ENCODE data around the gene PALS1.
A peak's percentile ranks its signal among the peaks of the same experiment; 100 is the strongest.

PALS1 gene

GRCh38 chr14:67241411-67242167 is at the start of gene PALS1 (continued):
- TF ChIP-seq OVOL3 (tag by site-specific recombination; IDR thresholded peaks at IDR 0.05) (no peak), ZNF19 (tag by site-specific recombination; IDR thresholded peaks at IDR 0.05; ENCODE audit: low read depth) (no peak), PRDM6 (tag by site-specific recombination; IDR thresholded peaks at IDR 0.05) (no peak), ZBTB26 (tag by site-specific recombination; optimal IDR thresholded peaks at IDR 0.05) (peak; percentile 93), ZNF768 (tag by site-specific recombination; IDR thresholded peaks at IDR 0.05) (no peak), ZNF239 (tag by site-specific recombination; IDR thresholded peaks at IDR 0.05) (no peak), BCL6B (tag by site-specific recombination; IDR thresholded peaks at IDR 0.05) (no peak), ZNF398 (tag by site-specific recombination; IDR thresholded peaks at IDR 0.05) (peak; percentile 75), ZNF707 (tag by site-specific recombination; IDR thresholded peaks at IDR 0.05) (no peak), SALL2 (tag by site-specific recombination; IDR thresholded peaks at IDR 0.05; ENCODE audit: borderline replicate concordance) (no peak), ZNF148 (tag by site-specific recombination; IDR thresholded peaks at IDR 0.05; ENCODE audit: borderline replicate concordance) (no peak), RBAK (tag by site-specific recombination; IDR thresholded peaks at IDR 0.05) (no peak), ZNF585B (tag by site-specific recombination; IDR thresholded peaks at IDR 0.05) (no peak), ZNF660 (tag by site-specific recombination; IDR thresholded peaks at IDR 0.05) (0 out of 2 replicates have a peak, but pooled peaks have one; percentile 8), ZNF830 (tag by site-specific recombination; IDR thresholded peaks at IDR 0.05; ENCODE audit: low read depth) (no peak), ZNF302 (tag by site-specific recombination; IDR thresholded peaks at IDR 0.05; ENCODE audit: low read depth) (no peak), ZSCAN4 (tag by site-specific recombination; IDR thresholded peaks at IDR 0.05) (no peak), ZNF292 (tag by site-specific recombination; IDR thresholded peaks at IDR 0.05; ENCODE audit: borderline replicate concordance, low read depth) (no peak), ZNF2 (tag by site-specific recombination; IDR thresholded peaks at IDR 0.05) (0 out of 2 replicates have a peak, but pooled peaks have one; percentile 60), ZNF501 (tag by site-specific recombination; IDR thresholded peaks at IDR 0.05) (0 out of 2 replicates have a peak, but pooled peaks have one; percentile 44), ZBTB48 (tag by site-specific recombination; IDR thresholded peaks at IDR 0.05) (peak; percentile 90), ZNF571 (tag by site-specific recombination; IDR thresholded peaks at IDR 0.05) (no peak), ZNF529 (tag by site-specific recombination; IDR thresholded peaks at IDR 0.05; ENCODE audit: insufficient replicate concordance) (no peak), BCL11B (tag by site-specific recombination; IDR thresholded peaks at IDR 0.05; ENCODE audit: low read depth) (no peak; the same call in 1 of the 2 replicates), ZNF701 (tag by site-specific recombination; IDR thresholded peaks at IDR 0.05) (no peak), ZNF654 (tag by site-specific recombination; IDR thresholded peaks at IDR 0.05; ENCODE audit: low read depth) (no peak), SP3 (tag by site-specific recombination; IDR thresholded peaks at IDR 0.05) (peak; percentile 36; the same call in 1 of the 2 replicates), ZNF23 (tag by site-specific recombination; IDR thresholded peaks at IDR 0.05; ENCODE audit: borderline replicate concordance) (no peak), ZNF394 (tag by site-specific recombination; IDR thresholded peaks at IDR 0.05; ENCODE audit: borderline replicate concordance) (no peak; the same call in 1 of the 2 replicates), ZNF623 (tag by site-specific recombination; IDR thresholded peaks at IDR 0.05) (no peak)
